Measurements from ENCODE around the gene MATN1. TPM values are rescaled to one million over a fixed set of nuclear protein-coding genes. Genes with fewer than 3 reads are reported as not detected.
A peak's percentile ranks its signal among the peaks of the same experiment; 100 is the strongest.

Gene MATN1
- total RNA-seq, 1 experiment from 2014 or later, result 0.47 TPM

DNA sequence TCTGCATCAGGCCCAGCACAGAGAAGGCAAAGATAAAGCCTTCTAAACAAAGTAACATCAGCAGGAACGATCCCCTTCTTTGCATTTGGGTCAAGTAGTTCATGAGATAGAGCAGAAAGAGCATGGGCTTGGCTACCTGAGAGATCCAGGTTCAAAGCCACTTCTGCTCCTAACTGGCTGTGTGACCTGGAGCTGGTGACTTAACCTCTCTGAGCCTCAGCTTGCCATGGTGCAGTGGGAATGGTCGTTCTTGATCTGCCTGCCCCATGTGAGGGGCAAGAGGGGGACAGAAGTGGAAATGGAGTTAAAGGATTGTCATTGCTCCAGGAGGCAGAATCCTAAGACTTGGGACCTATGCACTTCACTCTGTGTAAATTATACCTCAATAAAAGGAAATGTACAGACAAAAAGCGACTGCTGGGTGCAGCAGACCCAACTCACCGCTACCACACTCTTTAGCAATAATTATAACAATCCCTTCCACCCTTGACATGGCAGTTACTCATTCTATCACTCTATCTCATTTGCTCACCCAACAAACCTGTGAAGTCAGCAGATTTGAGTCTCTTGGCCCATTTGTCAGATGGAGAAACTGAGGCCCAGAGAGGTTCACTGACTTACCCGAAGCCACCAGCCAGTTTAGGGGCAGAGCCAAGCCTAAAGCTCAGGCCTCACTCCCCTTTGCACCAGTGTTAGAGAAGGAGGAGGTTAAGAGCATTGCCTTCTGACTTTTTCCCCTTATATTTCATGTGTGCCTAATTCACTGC is 1.5 kb upstream of the MATN1 start:
- no peak for DNase-seq (ENCODE audit: unreplicated experiment)
- Mint-ChIP-seq H3K27ac (ENCODE audit: low read depth, unreplicated experiment) (no peak overlapping the region), H3K9me3 (ENCODE audit: unreplicated experiment) (no peaks in the 10 kb centered on the region), H3K27me3 (ENCODE audit: insufficient read depth, unreplicated experiment) (no peaks in the 10 kb centered on the region), H3K4me3 (ENCODE audit: unreplicated experiment) (no peak overlapping the region), H3K36me3 (ENCODE audit: insufficient read depth, unreplicated experiment) (peaks cover 37% of the 10 kb centered on the region), H3K4me1 (ENCODE audit: insufficient read depth, unreplicated experiment) (no peaks in the 10 kb centered on the region)
- BruUV-seq (replicated peaks), result no TSS peak
- ChIA-PET CTCF (interaction anchor here (0.6 to 12.8 kb wide), 9 partner anchors 18 to 1834 kb away, joined by 3 to 198 read pairs (median 4); no protein-coding TSS in a partner anchor), POLR2A (interaction anchor here (1.0 to 1.3 kb wide), 3 partner anchors 22 to 53 kb away, joined by 3 read pairs; no protein-coding TSS in a partner anchor)
- intact Hi-C loops (cut with micrococcal nuclease), result no loop called here
- TF ChIP-seq, protein P1, sequence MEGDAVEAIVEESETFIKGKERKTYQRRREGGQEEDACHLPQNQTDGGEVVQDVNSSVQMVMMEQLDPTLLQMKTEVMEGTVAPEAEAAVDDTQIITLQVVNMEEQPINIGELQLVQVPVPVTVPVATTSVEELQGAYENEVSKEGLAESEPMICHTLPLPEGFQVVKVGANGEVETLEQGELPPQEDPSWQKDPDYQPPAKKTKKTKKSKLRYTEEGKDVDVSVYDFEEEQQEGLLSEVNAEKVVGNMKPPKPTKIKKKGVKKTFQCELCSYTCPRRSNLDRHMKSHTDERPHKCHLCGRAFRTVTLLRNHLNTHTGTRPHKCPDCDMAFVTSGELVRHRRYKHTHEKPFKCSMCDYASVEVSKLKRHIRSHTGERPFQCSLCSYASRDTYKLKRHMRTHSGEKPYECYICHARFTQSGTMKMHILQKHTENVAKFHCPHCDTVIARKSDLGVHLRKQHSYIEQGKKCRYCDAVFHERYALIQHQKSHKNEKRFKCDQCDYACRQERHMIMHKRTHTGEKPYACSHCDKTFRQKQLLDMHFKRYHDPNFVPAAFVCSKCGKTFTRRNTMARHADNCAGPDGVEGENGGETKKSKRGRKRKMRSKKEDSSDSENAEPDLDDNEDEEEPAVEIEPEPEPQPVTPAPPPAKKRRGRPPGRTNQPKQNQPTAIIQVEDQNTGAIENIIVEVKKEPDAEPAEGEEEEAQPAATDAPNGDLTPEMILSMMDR (IDR thresholded peaks at IDR 0.05; ENCODE audit: unreplicated experiment), result no peak

DNA sequence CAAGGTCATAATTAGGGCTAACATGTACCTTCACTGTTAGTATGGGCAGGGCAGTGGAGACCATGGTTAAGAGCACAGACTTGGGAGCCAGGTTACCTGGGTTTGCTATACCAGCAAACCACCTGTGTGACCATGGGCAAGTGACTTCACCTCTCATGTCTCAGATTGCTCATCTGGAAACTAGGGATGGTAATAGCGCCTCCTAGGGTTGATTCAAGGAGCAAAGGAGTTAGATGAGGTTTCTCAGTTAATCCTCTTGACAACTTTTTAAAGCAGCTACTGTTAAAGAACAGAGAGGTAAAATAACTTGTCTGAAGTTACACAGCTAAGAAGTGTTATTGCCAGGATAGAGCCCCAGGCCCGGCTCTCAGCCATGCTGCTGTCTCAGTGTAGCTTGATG is 790 bp upstream of the MATN1 start:
- CTCF ChIA-PET, result interaction anchor here (0.6 to 12.8 kb wide), 7 partner anchors 19 to 1568 kb away, joined by 3 to 198 read pairs (median 4); no protein-coding TSS in a partner anchor
- Mint-ChIP-seq H3K4me3 (ENCODE audit: unreplicated experiment) (no peak overlapping the region), H3K4me1 (ENCODE audit: insufficient read depth, unreplicated experiment) (no peaks in the 10 kb centered on the region), H3K27ac (ENCODE audit: low read depth, unreplicated experiment) (no peak overlapping the region), H3K36me3 (ENCODE audit: insufficient read depth, unreplicated experiment) (peaks cover 37% of the 10 kb centered on the region), H3K27me3 (ENCODE audit: insufficient read depth, unreplicated experiment) (no peaks in the 10 kb centered on the region), H3K9me3 (ENCODE audit: unreplicated experiment) (no peaks in the 10 kb centered on the region)
- intact Hi-C loops (cut with micrococcal nuclease), result no loop called here
- TF ChIP-seq, protein P1 (IDR thresholded peaks at IDR 0.05; ENCODE audit: unreplicated experiment), result peak; percentile 16
- no peak for DNase-seq (ENCODE audit: unreplicated experiment)
- no TSS peak for BruUV-seq (replicated peaks)
- POLR2A ChIA-PET, result interaction anchor here (1.0 to 1.3 kb wide), 2 partner anchors 23 to 45 kb away, joined by 3 read pairs; no protein-coding TSS in a partner anchor

DNA sequence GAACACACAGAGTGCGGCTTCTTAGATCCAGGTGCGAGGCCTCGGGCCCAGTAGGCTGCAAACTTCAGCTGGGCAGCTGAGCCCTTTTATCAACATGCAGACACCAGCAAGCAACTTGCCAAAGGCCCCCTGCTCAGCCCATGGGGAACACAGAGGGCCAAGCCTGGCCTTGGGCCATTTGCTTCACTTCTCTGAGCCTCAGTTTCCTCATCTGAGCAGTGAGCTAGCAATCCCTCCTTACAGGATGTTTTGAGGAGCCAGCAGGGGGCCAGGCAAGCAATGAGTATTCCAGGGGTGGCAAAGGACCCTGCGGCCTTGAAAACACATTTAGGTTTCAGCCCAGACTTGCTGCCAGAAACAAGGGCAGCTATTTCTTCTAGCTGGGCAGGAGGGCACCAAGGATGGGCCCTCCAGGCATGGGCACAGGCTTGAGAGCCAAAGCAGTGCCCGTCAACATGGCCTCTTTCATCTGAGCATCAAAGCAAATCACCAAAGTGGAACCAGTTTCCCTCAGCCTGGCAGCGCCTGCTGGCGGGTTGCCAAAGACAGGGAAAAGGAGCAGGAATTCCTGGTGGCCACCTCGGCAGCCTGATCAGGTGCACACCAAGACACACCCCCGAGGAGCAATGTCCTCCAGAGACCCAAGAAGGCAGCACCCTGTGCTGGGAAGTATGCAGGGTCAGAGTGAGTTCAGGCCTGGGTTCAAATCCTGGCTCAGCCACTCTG is 1.4 kb downstream of the MATN1 start:
- BruUV-seq (replicated peaks), result no TSS peak
- Mint-ChIP-seq H3K9me3 (ENCODE audit: unreplicated experiment) (no peaks in the 10 kb centered on the region), H3K27me3 (ENCODE audit: insufficient read depth, unreplicated experiment) (no peaks in the 10 kb centered on the region), H3K36me3 (ENCODE audit: insufficient read depth, unreplicated experiment) (peaks cover 26% of the 10 kb centered on the region), H3K4me1 (ENCODE audit: insufficient read depth, unreplicated experiment) (peaks cover 5% of the 10 kb centered on the region), H3K27ac (ENCODE audit: low read depth, unreplicated experiment) (no peak overlapping the region), H3K4me3 (ENCODE audit: unreplicated experiment) (no peak overlapping the region)
- TF ChIP-seq, protein P1 (IDR thresholded peaks at IDR 0.05; ENCODE audit: unreplicated experiment), result no peak
- POLR2A ChIA-PET, result interaction anchor here (0.7 to 1.0 kb wide), 2 partner anchors 23 to 58 kb away, joined by 3 read pairs; no protein-coding TSS in a partner anchor
- no peak for DNase-seq (ENCODE audit: unreplicated experiment)
- CTCF ChIA-PET, result interaction anchor here (0.5 to 12.8 kb wide), 6 partner anchors 8 to 1753 kb away, joined by 3 to 198 read pairs (median 4); no protein-coding TSS in a partner anchor
- intact Hi-C loops (cut with micrococcal nuclease), result no loop called here

DNA sequence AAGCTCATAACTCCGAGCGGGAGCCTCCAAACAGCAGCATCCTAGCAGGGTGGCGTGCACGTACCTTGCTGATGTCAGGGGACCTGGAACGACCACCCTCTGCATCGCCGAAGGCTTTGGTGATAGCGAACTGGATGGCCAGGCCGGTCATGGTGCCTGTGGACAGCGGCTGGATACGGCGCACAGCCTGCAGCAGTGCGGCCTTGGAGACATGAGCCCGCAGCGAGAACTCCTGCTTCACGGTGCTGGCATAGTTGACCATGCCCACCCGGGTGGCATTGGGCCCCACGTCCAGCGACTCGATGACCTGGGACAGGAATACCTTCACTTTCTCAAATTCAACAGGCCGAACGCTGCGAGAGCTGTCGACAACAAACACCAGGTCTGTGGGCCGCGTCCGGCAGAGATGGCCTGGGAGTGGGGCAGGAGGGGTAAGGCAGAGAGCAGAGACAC is 2.0 kb downstream of the MATN1 start:
- H3K36me3 Mint-ChIP-seq (ENCODE audit: insufficient read depth, unreplicated experiment), result peaks cover 25% of the 10 kb centered on the region
- peaks cover 5% of the 10 kb centered on the region for H3K4me1 Mint-ChIP-seq (ENCODE audit: insufficient read depth, unreplicated experiment)
- intact Hi-C loops (cut with micrococcal nuclease), result no loop called here
- POLR2A ChIA-PET, result interaction anchor here (0.5 to 1.8 kb wide), 3 partner anchors 23 to 61 kb away, joined by 3 to 11 read pairs (median 3); no protein-coding TSS in a partner anchor
- CTCF ChIA-PET, result interaction anchor here (1.1 to 12.8 kb wide), 5 partner anchors 8 to 190 kb away, joined by 4 to 198 read pairs (median 33); no protein-coding TSS in a partner anchor
- no peaks in the 10 kb centered on the region for H3K27me3 Mint-ChIP-seq (ENCODE audit: insufficient read depth, unreplicated experiment)
- BruUV-seq (replicated peaks), result no TSS peak
- H3K9me3 Mint-ChIP-seq (ENCODE audit: unreplicated experiment), result no peaks in the 10 kb centered on the region
- no peak overlapping the region for H3K27ac Mint-ChIP-seq (ENCODE audit: low read depth, unreplicated experiment)
- DNase-seq (ENCODE audit: unreplicated experiment), result no peak
- no peak overlapping the region for H3K4me3 Mint-ChIP-seq (ENCODE audit: unreplicated experiment)
- TF ChIP-seq, protein P1 (IDR thresholded peaks at IDR 0.05; ENCODE audit: unreplicated experiment), result no peak
